Gastroesophageal sphincter (tissue), 3 donors: ENCODE measurements around the gene EHMT1.

Experiments used
- CTCF ChIP-seq, 4 experiments: fragments of 200-600 bp in 2 of 4; fragments of 450-650 bp in 2 of 4; sonication (generic) in 1 of 4; IDR thresholded peaks; one replicate each; pipeline ENCODE4 v1.5.1; 2017 to 2019; ENCODE audit warnings: antibody characterized with exemption in 4 of 4, mild to moderate bottlenecking in 2 of 4, moderate library complexity in 2 of 4
- POLR2A ChIP-seq, 2 donors: fragments of 450-650 bp; IDR thresholded peaks; one replicate each; pipeline ENCODE4 v1.6.1; 2017; ENCODE audit warnings: antibody characterized with exemption in 2 of 2, mild to moderate bottlenecking in 2 of 2, moderate library complexity in 1 of 2
- POLR2AphosphoS5 ChIP-seq: sonication (generic); formaldehyde crosslinking; IDR thresholded peaks from one replicate; pipeline ENCODE4 v1.6.1; 2017; ENCODE audit warnings: antibody characterized with exemption

DNA sequence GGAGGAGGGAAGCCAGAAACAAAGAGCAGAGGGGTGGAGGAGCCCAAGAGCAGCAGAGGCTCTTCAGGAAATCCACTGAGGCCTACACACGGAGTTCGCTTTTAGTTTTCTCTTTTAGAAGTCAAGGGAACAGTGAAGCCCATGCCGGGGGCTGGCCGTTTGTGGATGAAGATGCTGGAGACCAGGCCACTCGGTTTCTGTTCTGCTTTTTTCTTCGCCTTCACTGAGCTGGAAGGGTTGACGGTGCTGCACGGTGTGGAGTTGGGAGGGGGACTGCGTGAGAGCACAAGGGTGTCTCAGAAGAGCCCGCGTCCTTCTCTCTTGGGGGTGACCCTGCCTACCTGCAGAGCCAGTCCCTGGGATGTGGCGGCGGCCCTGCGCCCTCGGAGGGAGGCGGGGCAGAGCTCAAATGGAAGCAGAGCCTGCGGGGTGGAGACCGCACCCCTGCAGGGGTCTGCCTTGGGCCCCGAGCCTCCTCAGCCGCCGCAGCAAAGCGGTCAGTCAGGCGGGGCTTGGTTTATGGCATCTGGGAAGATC is 190.3 kb downstream of the EHMT1 start:
- TF ChIP-seq POLR2A (IDR thresholded peaks at IDR 0.05) (no peak), CTCF (IDR thresholded peaks at IDR 0.05) (no peak), POLR2AphosphoS5 (no peak)
